OCI-LY7 (cell line): ENCODE data around the gene PRKAR2A.

Experiments
- CTCF ChIP-seq: fragments of 200-600 bp; sonication (generic); conservative IDR thresholded peaks from 2 replicates; pipeline ENCODE4 v1.5.1; 2014; ENCODE audit warnings: mild to moderate bottlenecking, antibody characterized with exemption, low read length, moderate library complexity, mixed read lengths
- EZH2phosphoT487 ChIP-seq: fragments of 200-600 bp; sonication (generic); IDR thresholded peaks from 2 replicates; pipeline ENCODE4 v1.6.1; 2018; ENCODE audit warnings: low read depth, borderline replicate concordance, mild to moderate bottlenecking, mixed run types, antibody characterized with exemption, low read length, moderate library complexity, mixed read lengths

- TF ChIP-seq CTCF (no peak), EZH2phosphoT487 (no peak)
Measured at GRCh38 chr3:48879994-48880377, 32.3 kb upstream of the PRKAR2A start.
